Measurements from ENCODE around the gene PRM1.

Gene PRM1

GRCh38 chr16:11256661-11257130 is 24.4 kb downstream of the PRM1 start:
- Mint-ChIP-seq H3K36me3 (peaks cover 58% of the 10 kb centered on the region), H3K27ac (peak overlapping the region; percentile 98), H3K9me3 (no peaks in the 10 kb centered on the region), H3K4me1 (peaks cover 49% of the 10 kb centered on the region), H3K4me3 (peak overlapping the region; percentile 95)
- ATAC-seq, result no peak
- no peak for DNase-seq (ENCODE audit: low spot score in 2 of 2)

- Mint-ChIP-seq H3K9me3 (no peaks in the 10 kb centered on the region), H3K4me1 (peaks cover 56% of the 10 kb centered on the region), H3K4me3 (peak within 1 kb of the TSS; percentile 95), H3K36me3 (peaks cover 65% of the 10 kb centered on the region), H3K27ac (peak within 1 kb of the TSS; percentile 99)
- DNase-seq (ENCODE audit: low spot score in 2 of 2) (peak; percentile 95 to 97), ATAC-seq (peak; percentile 76)
These were observed 25.1 kb downstream of the PRM1 start, which contains the start of gene SOCS1 for GRCh38 chr16:11255737-11256660. TSS of gene SOCS1 (minus strand) at chr16:11256204. CDS start at chr16:11255478, 726 bp downstream.

GRCh38 chr16:11254913-11255736 is 26.0 kb downstream of the PRM1 start:
- peak overlapping the region; percentile 95 for H3K4me3 Mint-ChIP-seq

GRCh38 chr16:11253995-11254912 is 26.9 kb downstream of the PRM1 start:
- H3K4me1 Mint-ChIP-seq, result peaks cover 66% of the 10 kb centered on the region
- H3K9me3 Mint-ChIP-seq, result no peaks in the 10 kb centered on the region
- ATAC-seq (no peak), DNase-seq (ENCODE audit: low spot score in 2 of 2) (peak in 1 of 2 donors; percentile 74)
- H3K36me3 Mint-ChIP-seq, result peaks cover 82% of the 10 kb centered on the region
- H3K4me3 Mint-ChIP-seq, result peak overlapping the region; percentile 95
- peak overlapping the region; percentile 99 for H3K27ac Mint-ChIP-seq

More at GRCh38 chr16:11254913-11255736, 26.0 kb downstream of the PRM1 start:
- Mint-ChIP-seq H3K4me1 (peaks cover 64% of the 10 kb centered on the region), H3K9me3 (no peaks in the 10 kb centered on the region), H3K27ac (peak overlapping the region; percentile 99), H3K36me3 (peaks cover 73% of the 10 kb centered on the region)
- DNase-seq (ENCODE audit: low spot score in 2 of 2) (peak in 1 of 2 donors; percentile 52), ATAC-seq (no peak)

- Mint-ChIP-seq H3K4me1 (peaks cover 61% of the 10 kb centered on the region), H3K27ac (peak overlapping the region; percentile 99), H3K36me3 (peaks cover 92% of the 10 kb centered on the region), H3K4me3 (peak overlapping the region; percentile 95), H3K9me3 (no peaks in the 10 kb centered on the region)
- ATAC-seq (peak; percentile 60), DNase-seq (ENCODE audit: low spot score in 2 of 2) (peak in 1 of 2 donors; percentile 85)
These were observed 27.8 kb downstream of the PRM1 start for GRCh38 chr16:11253009-11253994.

- H3K4me1 Mint-ChIP-seq, result peaks cover 60% of the 10 kb centered on the region
- H3K9me3 Mint-ChIP-seq, result no peaks in the 10 kb centered on the region
- DNase-seq (ENCODE audit: low spot score in 2 of 2) (peak in 1 of 2 donors; percentile 73), ATAC-seq (no peak)
- H3K27ac Mint-ChIP-seq, result peak overlapping the region; percentile 99
- peak overlapping the region; percentile 95 for H3K4me3 Mint-ChIP-seq
- H3K36me3 Mint-ChIP-seq, result peaks cover 97% of the 10 kb centered on the region
These were observed 28.6 kb downstream of the PRM1 start for GRCh38 chr16:11252482-11252931.

- H3K27ac Mint-ChIP-seq, result peak overlapping the region; percentile 99
- peak; percentile 63 to 89 for DNase-seq (ENCODE audit: low spot score in 2 of 2)
- peaks cover 60% of the 10 kb centered on the region for H3K4me1 Mint-ChIP-seq
- H3K9me3 Mint-ChIP-seq, result no peaks in the 10 kb centered on the region
- H3K36me3 Mint-ChIP-seq, result peaks cover 97% of the 10 kb centered on the region
- peak; percentile 31 for ATAC-seq
- peak overlapping the region; percentile 95 for H3K4me3 Mint-ChIP-seq
These were observed 29.3 kb downstream of the PRM1 start for GRCh38 chr16:11251525-11252481.

GRCh38 chr16:11250786-11251524 is 30.2 kb downstream of the PRM1 start:
- DNase-seq (ENCODE audit: low spot score in 2 of 2) (no peak), ATAC-seq (no peak)
- H3K27ac Mint-ChIP-seq, result peak overlapping the region; percentile 99
- H3K4me3 Mint-ChIP-seq, result peak overlapping the region; percentile 95
- H3K36me3 Mint-ChIP-seq, result peaks cover 92% of the 10 kb centered on the region
- peaks cover 67% of the 10 kb centered on the region for H3K4me1 Mint-ChIP-seq
- no peaks in the 10 kb centered on the region for H3K9me3 Mint-ChIP-seq

GRCh38 chr16:11250091-11250785 is 30.9 kb downstream of the PRM1 start:
- Mint-ChIP-seq H3K4me1 (peaks cover 75% of the 10 kb centered on the region), H3K9me3 (no peaks in the 10 kb centered on the region), H3K4me3 (peak overlapping the region; percentile 95), H3K36me3 (peaks cover 85% of the 10 kb centered on the region), H3K27ac (peak overlapping the region; percentile 99)
- ATAC-seq (no peak), DNase-seq (ENCODE audit: low spot score in 2 of 2) (peak in 1 of 2 donors; percentile 73)

- Mint-ChIP-seq H3K9me3 (no peaks in the 10 kb centered on the region), H3K27ac (peak overlapping the region; percentile 99), H3K36me3 (peaks cover 77% of the 10 kb centered on the region), H3K4me1 (peaks cover 78% of the 10 kb centered on the region), H3K4me3 (no peak overlapping the region)
- DNase-seq (ENCODE audit: low spot score in 2 of 2) (peak in 1 of 2 donors; percentile 75), ATAC-seq (no peak)
These were observed 31.7 kb downstream of the PRM1 start for GRCh38 chr16:11249233-11250061.

GRCh38 chr16:11248133-11248532 is 33.0 kb downstream of the PRM1 start:
- DNase-seq (ENCODE audit: low spot score in 2 of 2), result no peak
- H3K36me3 Mint-ChIP-seq, result peaks cover 64% of the 10 kb centered on the region
- H3K4me1 Mint-ChIP-seq, result peaks cover 71% of the 10 kb centered on the region
- ATAC-seq, result no peak
- H3K9me3 Mint-ChIP-seq, result no peaks in the 10 kb centered on the region
- H3K4me3 Mint-ChIP-seq, result peak overlapping the region; percentile 50
- no peak overlapping the region for H3K27ac Mint-ChIP-seq
